Glomerular visceral epithelial cell (primary cell): ENCODE results near the gene MACROD2.
"Not testable (repeated sequence)": the region's sequence is repeated elsewhere in the genome, so short reads cannot be mapped to it uniquely, and the experiment has no call there.

Source experiments
- DNase-seq: peaks from one replicate; pipeline ENCODE4 v3.0.0-alpha.2; 2016; ENCODE audit errors: extremely low spot score

The MACROD2 gene

DNA sequence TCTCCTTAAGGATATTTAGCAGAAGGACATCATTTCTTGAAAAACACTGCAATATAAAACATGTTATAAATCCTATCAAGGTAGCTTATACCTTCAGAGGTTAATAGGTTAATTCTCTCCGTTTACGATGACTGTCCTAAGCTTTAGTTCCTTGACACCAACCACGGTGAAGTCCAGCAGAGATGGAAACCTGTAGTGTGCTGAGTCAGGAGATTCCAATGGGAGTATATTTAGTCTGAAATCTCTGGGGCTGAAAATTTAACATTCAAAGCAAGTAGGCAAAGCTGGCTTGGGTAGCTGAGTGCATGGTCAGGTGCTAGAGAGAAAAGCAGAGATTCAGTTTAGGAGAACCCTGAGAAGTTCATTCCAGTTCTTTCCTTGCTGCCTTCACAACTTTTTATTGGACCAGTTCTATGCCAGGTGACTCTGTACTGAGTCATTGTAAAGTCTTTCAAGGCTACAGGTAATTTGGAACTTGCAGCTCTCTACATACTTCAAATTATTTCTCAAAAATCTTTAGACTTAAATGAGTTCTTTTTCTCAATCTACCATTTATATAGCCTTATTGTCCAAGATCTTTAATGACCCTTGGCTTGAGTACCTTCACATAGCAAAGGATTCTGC, 1351.5 kb downstream of the MACROD2 start:
- DNase-seq = no peak

GRCh38 chr20:15359056-15359455, 1363.7 kb downstream of the MACROD2 start:
- no peak for DNase-seq

GRCh38 chr20:15362849-15363248, 1367.5 kb downstream of the MACROD2 start:
- no peak for DNase-seq

DNA sequence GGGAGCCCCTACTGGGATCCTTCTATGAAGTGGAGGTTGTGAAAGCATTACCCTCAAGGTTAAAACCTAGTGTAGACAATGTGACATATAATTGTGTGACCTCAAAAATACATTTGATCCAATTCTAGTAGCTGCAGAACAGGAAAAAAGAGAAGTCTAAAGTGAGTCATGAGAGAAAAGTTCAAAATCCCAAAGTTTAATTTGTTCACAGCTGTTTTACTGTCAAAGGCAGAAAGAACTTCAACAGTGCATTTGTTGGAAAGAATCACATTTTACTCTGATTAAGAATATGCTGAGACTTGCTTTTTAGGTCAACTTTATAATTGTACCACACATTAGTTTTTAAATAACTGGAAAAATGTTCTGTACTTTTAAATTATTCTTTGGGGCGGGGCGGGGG, 1369.5 kb downstream of the MACROD2 start:
- DNase-seq = no peak

- DNase-seq = no peak
Measured at GRCh38 chr20:15370370-15370769, 1375.1 kb downstream of the MACROD2 start.

GRCh38 chr20:15374682-15375081, 1379.4 kb downstream of the MACROD2 start:
- no peak for DNase-seq

DNA sequence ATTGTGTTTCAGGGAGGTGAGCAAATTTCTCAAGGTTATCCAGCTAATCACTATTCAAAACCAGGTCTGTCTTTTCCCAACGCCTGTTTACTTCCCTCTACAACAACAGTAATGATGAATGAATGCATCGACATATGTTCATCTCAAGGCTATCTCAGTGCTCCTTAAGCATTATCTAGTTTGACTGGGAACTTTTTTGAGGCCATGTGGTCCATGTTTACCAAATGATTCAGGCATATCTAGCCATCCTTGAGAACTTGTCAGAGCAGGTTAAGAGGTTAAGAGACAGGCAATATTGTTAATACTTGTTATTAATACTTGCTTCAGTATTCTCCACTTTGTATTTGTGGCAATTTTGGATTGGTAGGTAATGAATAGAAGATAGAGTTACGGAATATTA, 1380.5 kb downstream of the MACROD2 start:
- DNase-seq = no peak

DNA sequence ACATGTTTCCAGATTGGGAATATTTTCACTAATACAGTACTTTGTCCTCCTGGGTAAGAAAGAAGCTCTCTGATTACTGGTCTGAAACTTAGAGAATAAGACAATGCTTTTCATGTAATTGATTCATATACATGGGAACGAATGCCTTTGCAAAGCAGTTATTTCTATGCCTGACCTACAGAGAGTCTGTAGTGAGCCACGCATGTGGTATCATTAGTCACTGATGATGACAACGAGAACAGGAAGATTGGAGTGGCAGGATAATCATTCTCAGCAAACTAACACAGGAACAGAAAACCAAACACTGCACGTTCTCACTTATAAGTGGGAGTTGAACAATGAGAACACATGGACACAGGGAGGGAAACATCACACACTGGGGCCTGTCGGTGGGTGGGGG, 1382.3 kb downstream of the MACROD2 start:
- not testable (repeated sequence) for DNase-seq

DNA sequence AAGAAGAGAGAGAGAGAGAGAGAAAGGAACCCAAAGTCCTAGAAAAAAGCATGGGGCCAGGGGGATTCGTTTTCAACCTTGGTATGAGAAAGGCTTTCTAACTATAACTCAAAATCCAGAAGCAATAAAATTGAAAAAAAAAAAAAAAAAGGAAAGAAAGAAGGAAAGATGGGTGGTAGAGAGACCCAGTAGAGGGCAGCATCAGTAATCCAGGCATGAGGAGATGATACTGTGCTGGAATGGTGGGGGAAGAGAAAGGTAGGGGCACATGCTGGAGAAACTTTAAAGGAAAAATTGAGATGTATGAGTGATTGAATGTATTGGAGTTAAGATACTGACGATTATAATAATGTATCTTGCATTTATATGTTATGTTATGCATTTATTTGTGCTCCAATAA, 1382.8 kb downstream of the MACROD2 start:
- DNase-seq = no peak

GRCh38 chr20:15379681-15380296, 1384.5 kb downstream of the MACROD2 start:
- DNase-seq = no peak

DNA sequence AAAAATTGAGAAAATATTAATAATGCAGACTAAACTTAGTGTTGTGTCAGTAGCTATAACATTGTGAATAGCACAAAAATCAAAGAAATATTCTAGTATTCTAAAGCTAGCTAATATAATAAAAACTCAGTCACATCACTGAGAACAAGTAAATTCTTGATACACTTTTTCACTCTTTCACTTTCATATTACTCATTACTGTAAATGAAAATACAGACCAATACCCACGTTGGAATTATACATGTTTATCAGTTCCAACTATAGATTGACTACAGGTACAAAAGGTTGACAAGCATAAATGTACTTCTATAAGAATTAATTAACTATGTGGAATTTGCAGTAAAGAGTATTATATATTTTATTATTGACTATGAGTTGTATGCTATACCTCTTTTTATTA, 1385.5 kb downstream of the MACROD2 start:
- no peak for DNase-seq

DNA sequence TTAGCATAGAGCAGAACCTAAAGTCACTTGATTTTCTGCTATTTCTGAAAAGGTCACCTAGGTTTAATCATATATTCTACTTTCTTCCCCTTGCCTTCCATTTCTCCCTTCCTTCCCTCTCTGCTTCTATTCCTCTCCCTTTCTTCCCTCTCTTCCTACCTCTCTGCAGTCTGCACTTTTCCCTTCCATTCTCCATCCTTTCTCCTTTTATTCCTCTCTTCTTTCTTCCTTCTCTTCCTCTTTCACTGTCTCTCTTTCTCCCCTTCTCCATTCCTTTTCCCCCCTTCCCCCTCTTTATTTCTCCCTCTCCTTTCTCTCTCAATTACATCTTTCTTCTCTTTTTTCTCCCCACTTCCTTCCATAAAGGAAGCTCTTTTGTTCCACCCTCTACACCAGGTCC, 1391.9 kb downstream of the MACROD2 start:
- no peak for DNase-seq

DNA sequence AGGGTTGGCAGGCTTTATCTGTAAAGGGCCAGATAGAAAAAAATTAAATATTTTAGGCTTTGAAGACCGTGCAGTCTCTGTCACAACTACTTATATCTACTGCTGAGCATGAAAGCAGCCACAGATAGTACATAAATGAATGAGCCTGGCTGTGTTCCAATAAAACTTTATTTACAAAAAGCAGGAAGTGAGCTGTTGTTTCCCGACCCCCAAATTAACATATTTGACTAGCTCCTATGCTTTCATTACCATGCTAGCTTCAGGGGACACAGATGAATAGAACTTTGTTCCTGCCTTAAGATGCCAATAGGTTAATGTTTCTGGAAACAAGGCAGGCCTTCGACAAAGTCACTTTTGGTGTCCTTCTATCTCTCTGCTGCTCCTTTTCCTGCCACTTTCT, 1400.1 kb downstream of the MACROD2 start:
- no peak for DNase-seq

- DNase-seq = no peak
Measured at GRCh38 chr20:15396026-15396425, 1400.7 kb downstream of the MACROD2 start.

GRCh38 chr20:15396900-15397299, 1401.6 kb downstream of the MACROD2 start:
- DNase-seq = no peak

DNA sequence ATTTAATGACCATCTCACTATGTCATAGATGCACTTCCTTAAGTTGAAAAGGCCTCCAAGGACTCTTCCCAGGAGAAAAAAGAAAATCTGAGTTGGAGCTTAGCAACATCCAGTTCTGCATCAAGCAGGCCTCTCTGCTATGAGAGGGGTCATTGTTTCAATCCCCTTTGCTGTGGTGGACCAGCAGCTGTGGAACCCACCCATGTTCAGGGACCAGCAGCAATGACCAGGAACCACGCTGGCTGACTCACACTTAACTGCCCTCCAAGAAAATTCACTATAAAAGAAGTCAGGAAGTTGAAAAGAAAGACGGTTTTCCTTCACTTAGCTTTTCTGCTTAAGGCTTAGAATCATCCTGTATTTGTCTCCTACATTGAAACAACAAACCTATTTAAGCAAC, 1404.5 kb downstream of the MACROD2 start:
- no peak for DNase-seq

DNA sequence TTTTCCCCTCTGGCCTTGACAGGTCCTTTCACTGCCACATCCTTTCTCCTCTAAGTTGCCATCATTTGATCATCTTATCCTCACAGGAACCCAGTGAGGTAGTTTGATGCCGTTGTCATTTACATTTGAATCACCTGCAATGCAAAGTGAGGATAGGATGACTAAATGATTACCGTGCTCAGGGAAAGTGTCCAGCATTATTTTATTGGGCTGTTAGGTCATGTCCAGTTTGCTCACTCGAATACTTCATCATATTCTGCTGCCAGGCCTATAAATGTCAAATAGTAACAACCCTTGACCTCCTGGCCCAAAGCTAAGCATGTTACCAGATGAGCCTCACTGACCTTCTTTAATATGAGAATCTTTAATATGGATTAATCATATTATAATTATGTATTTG, 1410.8 kb downstream of the MACROD2 start:
- no peak for DNase-seq

- no peak for DNase-seq
Measured at GRCh38 chr20:15411781-15412180, 1416.5 kb downstream of the MACROD2 start.

GRCh38 chr20:15415908-15416307, 1420.6 kb downstream of the MACROD2 start:
- DNase-seq = no peak

DNA sequence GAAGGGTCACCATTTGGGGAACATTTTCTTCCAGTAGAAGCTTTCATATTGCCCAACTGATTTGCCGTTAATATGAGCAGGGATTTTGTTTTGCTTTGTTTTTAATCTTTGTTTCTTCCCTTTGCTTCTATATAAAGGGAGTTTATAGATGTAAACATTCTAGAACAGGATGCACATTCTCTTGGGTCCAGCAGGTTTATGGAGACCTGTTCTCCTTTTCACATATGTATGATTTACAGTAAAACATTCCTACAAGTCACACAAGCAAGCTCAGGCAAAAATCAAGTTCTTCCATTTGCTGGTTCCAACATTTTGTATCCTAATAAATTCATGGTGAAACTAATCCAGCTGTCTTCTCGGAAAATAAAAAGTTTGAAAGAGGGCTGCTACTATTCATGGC, 1424.5 kb downstream of the MACROD2 start:
- no peak for DNase-seq

- no peak for DNase-seq
Measured at GRCh38 chr20:15422966-15423365, 1427.7 kb downstream of the MACROD2 start.

DNA sequence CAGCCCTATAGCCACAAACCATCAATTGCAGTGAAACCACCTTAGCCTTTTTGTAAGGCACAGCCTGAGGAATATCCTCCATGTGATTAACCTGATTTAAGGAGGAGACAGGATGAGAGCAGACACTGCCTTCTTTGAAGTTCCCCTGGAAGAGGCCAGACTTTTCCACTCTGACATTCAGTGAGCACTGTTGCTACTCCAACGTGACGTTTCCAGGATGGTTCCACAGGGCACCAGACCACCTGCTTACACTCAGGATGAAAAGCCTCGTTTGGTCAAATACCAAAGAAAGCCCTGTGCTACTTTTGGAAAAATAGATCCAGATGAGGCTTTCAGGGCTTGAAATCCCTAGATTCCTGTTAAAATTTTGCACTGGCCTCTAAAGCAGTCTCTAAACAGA, 1444.2 kb downstream of the MACROD2 start:
- DNase-seq = no peak

GRCh38 chr20:15440049-15440820, 1444.9 kb downstream of the MACROD2 start:
- DNase-seq = no peak
